K562 (cell line): ENCODE results near the gene PRELID1. TPM values are rescaled to one million over a fixed set of nuclear protein-coding genes. Genes with fewer than 3 reads are reported as not detected.

Experiments
- ATAC-seq: fragments of 200-7000 bp; cut with Tn5 transposase; 3 replicates; pipeline ENCODE4 v1.9.1; 2020; ENCODE audit warnings: moderate library complexity
- BruUV-seq: library from RNA; stranded (reverse); fragments of 400-500 nt; replicated peaks from 2 replicates; lab custom pipeline; 2021; lab: Mats Ljungman, UMichigan
- CTCF ChIA-PET: fragments of 300-600 bp; formaldehyde crosslinking; extraction: SDS; loops from one replicate; lab custom pipeline; 2021; ENCODE audit warnings: low intra/inter-chr PET ratio; lab: Yijun Ruan, JAX
- POLR2A ChIA-PET: fragments of 300-600, 350-650 bp; sonication (Branson Sonifier 250); formaldehyde crosslinking; extraction: SDS; loops from one replicate; lab custom pipeline; 2021; ENCODE audit warnings: antibody characterized with exemption, inconsistent platforms; lab: Yijun Ruan, JAX
- DNase-seq, 4 experiments: peaks; one replicate each; pipeline versions ENCODE4 v3.0.0 to v3.0.0-alpha.2; 2011 to 2018; ENCODE audit warnings: low spot score in 3 of 4, mixed read lengths in 3 of 4; ENCODE audit errors: extremely low read depth in 1 of 4
- FAIRE-seq: peaks from 2 replicates; lab custom pipeline; 2011; peaks lifted over from hg19 to GRCh38; lab: Jason Lieb, UNC
- H2AFZ ChIP-seq: 2 replicates; pipeline ENCODE4 v1.6.0; 2011; ENCODE audit warnings: low read depth, low read length, control low read depth, inconsistent platforms
- H3K27ac ChIP-seq: fragments of 200-600 bp; 3 replicates; pipeline ENCODE4 v1.8.0; 2011; ENCODE audit warnings: low read depth, mild to moderate bottlenecking, control low read depth, inconsistent platforms, low read length, moderate library complexity, mixed read lengths; ENCODE audit errors: extremely low read depth
- H3K27me3 ChIP-seq, 2 experiments: fragments of 300-600 bp in 1 of 2; 2 replicates in 1 of 2; 3 replicates in 1 of 2; pipeline versions ENCODE4 v1.6.0 to v1.8.0; 2011; ENCODE audit warnings: inconsistent platforms in 2 of 2, low read length in 2 of 2, mild to moderate bottlenecking in 1 of 2, mixed read lengths in 1 of 2, moderate library complexity in 1 of 2; ENCODE audit not compliant: control insufficient read depth in 2 of 2, insufficient read depth in 2 of 2
- H3K36me3 ChIP-seq: fragments of 300-600 bp; 3 replicates; pipeline ENCODE4 v1.8.0; 2011; ENCODE audit warnings: mild to moderate bottlenecking, low read length, inconsistent platforms; ENCODE audit not compliant: control insufficient read depth, insufficient read depth
- H3K4me1 ChIP-seq, 2 experiments: fragments of 200-600 bp in 1 of 2; replicated peaks in 1 of 2; 2 replicates in 1 of 2; 3 replicates in 1 of 2; pipeline versions ENCODE4 v1.5.1 to v1.8.0; 2011; ENCODE audit warnings: inconsistent platforms in 2 of 2, low read length in 2 of 2, mild to moderate bottlenecking in 1 of 2, mixed read lengths in 1 of 2, moderate library complexity in 1 of 2; ENCODE audit not compliant: control insufficient read depth in 2 of 2, insufficient read depth in 2 of 2
- H3K4me2 ChIP-seq: 2 replicates; pipeline ENCODE4 v1.6.1; 2011; ENCODE audit warnings: low read length, control low read depth, inconsistent platforms, mixed read lengths; ENCODE audit not compliant: insufficient read depth
- H3K4me3 ChIP-seq: fragments of 200-600 bp; sonication (generic), shearing (Covaris generic); 2 replicates; pipeline ENCODE4 v1.5.1; 2016; ENCODE audit warnings: control low read depth, inconsistent platforms
- H3K79me2 ChIP-seq: fragments of 200-600 bp; 3 replicates; pipeline ENCODE4 v1.8.0; 2011; ENCODE audit warnings: low read length, inconsistent platforms; ENCODE audit not compliant: control insufficient read depth, insufficient read depth
- H3K9ac ChIP-seq, 2 experiments: 2 replicates each; pipeline versions ENCODE4 v1.6.0 to v1.6.1; 2011; ENCODE audit warnings: low read depth in 2 of 2, low read length in 2 of 2, control low read depth in 1 of 2, inconsistent platforms in 1 of 2, mild to moderate bottlenecking in 1 of 2, mixed read lengths in 1 of 2; ENCODE audit not compliant: insufficient read depth in 1 of 2
- H3K9me1 ChIP-seq: one replicate; pipeline ENCODE4 v1.6.0; 2011; ENCODE audit warnings: inconsistent platforms, mild to moderate bottlenecking, low read length, moderate library complexity; ENCODE audit not compliant: control insufficient read depth, insufficient read depth
- H3K9me3 ChIP-seq: replicated peaks from 2 replicates; pipeline ENCODE4 v1.5.1; 2011; ENCODE audit warnings: low read depth, low read length, inconsistent platforms; ENCODE audit not compliant: control insufficient read depth, insufficient read depth
- H4K20me1 ChIP-seq: replicated peaks from 2 replicates; pipeline ENCODE4 v1.6.1; 2011; ENCODE audit warnings: low read length, inconsistent platforms, mixed read lengths; ENCODE audit not compliant: control insufficient read depth, insufficient read depth
- ARID1B ChIP-seq: fragments of 450-650 bp; IDR thresholded peaks from 2 replicates; pipeline ENCODE4 v1.6.1; 2016; ENCODE audit warnings: antibody characterized with exemption, mild to moderate bottlenecking, inconsistent platforms
- ATF7 ChIP-seq: fragments of 450-650 bp; IDR thresholded peaks from 2 replicates; pipeline ENCODE4 v1.7.1; 2014; ENCODE audit warnings: mild to moderate bottlenecking, moderate library complexity
- GTF3C2 ChIP-seq: IDR thresholded peaks from 3 replicates; pipeline ENCODE4 v1.6.1; 2011; ENCODE audit warnings: borderline replicate concordance, mild to moderate bottlenecking, moderate library complexity; ENCODE audit not compliant: insufficient read length; ENCODE audit errors: extremely low read depth
- NEUROD1 ChIP-seq: fragments of 150-350 bp; IDR thresholded peaks from 2 replicates; pipeline ENCODE4 v1.6.1; 2014; ENCODE audit warnings: borderline replicate concordance, low read length, low read depth; ENCODE audit not compliant: partially characterized antibody
- POLR2G ChIP-seq: fragments of 200-400 bp; formaldehyde crosslinking; IDR thresholded peaks from 2 replicates; pipeline ENCODE4 v1.6.1; 2017; ENCODE audit warnings: low read depth, mild to moderate bottlenecking, antibody characterized with exemption, low read length, moderate library complexity
- RBM22 ChIP-seq: fragments of 200-400 bp; formaldehyde crosslinking; IDR thresholded peaks from 2 replicates; pipeline ENCODE4 v1.6.1; 2018; ENCODE audit warnings: low read length, low read depth; ENCODE audit not compliant: poor library complexity, severe bottlenecking
- ZBTB2 ChIP-seq: fragments of 450-650 bp; IDR thresholded peaks from 2 replicates; pipeline ENCODE4 v1.6.1; 2016; ENCODE audit warnings: antibody characterized with exemption
- ZNF175 ChIP-seq: fragments of 200-800 bp; sonication (Bioruptor generic); IDR thresholded peaks from 2 replicates; pipeline ENCODE4 v1.6.1; 2016; ENCODE audit warnings: low read depth, mild to moderate bottlenecking, missing genetic modification characterization, missing compliant biosample characterization
- ZNF79 ChIP-seq: fragments of 250-450 bp; sonication (Bioruptor Pico); IDR thresholded peaks from 2 replicates; pipeline ENCODE4 v1.4.0; 2020; ENCODE audit warnings: low read depth, mild to moderate bottlenecking, moderate library complexity
- WGBS: fragments of 100-300 bp; shearing (Covaris generic); methylation state at CpG from one replicate; pipeline ENCODE4 v1.1.6; 2016; ENCODE audit warnings: low coverage, mixed read lengths; ENCODE audit not compliant: insufficient coverage; ENCODE audit errors: missing lambda C conversion rate; 5-methylcytosine and 5-hydroxymethylcytosine counted together
- in situ Hi-C: fragments of 300-500 bp; cut with MboI; formaldehyde crosslinking; loops from 4 replicates; pipeline ENCODE4 v1.15.0; 2018; ENCODE audit warnings: inconsistent platforms, mixed read lengths
- intact Hi-C: fragments of 100-400 bp; cut with micrococcal nuclease; formaldehyde crosslinking; loops from 2 replicates; pipeline ENCODE4 v1.14.2; 2022
- polyA plus RNA-seq, 8 experiments: library from polyadenylated mRNA; depleted of rRNA in 4 of 8; stranded (reverse) in 5 of 8; unstranded in 3 of 8; fragments of >200 nt; fragmentation: Nextera tagmentation in 2 of 8; fragmentation: Illumina TruSeq in 1 of 8; extraction: Ambion mirVana in 2 of 8; extraction: Trizol in 1 of 8; gene quantifications; 2 replicates each; pipeline versions ENCODE4 v1.2.1 to v1.2.3, GENCODE V29; 2011 to 2014; ENCODE audit warnings: inconsistent platforms in 1 of 8, missing spikeins in 1 of 8
- total RNA-seq, 7 experiments: library from RNA; depleted of rRNA in 6 of 7; stranded (reverse); fragments of >200 nt in 6 of 7; fragmentation: Illumina TruSeq in 2 of 7; extraction: Trizol in 2 of 7; gene quantifications; 2 replicates each; pipeline versions ENCODE4 v1.2.1 to v1.2.3, GENCODE V29; 2011 to 2021; ENCODE audit warnings: low replicate concordance in 1 of 7

The PRELID1 gene
- total and polyA plus RNA-seq, 9 of the 15 experiments (the other 6 are each of a cell fraction or from before 2014, with no cell fraction given) = 40.1 to 484 (median 340) TPM

DNA sequence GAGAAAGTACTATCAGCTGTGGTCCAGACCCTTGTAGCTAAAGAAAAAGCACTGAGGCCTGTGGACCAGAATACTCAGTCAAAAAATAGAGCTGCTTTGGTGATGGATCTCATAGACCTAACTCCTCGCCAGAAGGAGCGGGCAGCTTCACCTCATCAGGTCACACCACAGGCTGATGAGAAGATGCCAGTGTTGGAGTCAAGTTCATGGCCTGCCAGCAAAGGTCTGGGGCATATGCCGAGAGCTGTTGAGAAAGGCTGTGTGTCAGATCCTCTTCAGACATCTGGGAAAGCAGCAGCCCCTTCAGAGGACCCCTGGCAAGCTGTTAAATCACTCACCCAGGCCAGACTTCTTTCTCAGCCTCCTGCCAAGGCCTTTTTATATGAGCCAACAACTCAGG lies 9.0 kb upstream of the PRELID1 start:
- no peak for TF ChIP-seq ZBTB2
- ChIA-PET CTCF (no interaction called here), POLR2A (interaction anchor here (0.7 to 1.1 kb wide), 3 partner anchors 10 to 24 kb away, joined by 3 read pairs; no protein-coding TSS in a partner anchor)
- no peak overlapping the region for H3K27ac ChIP-seq
- no peaks in the 10 kb centered on the region for H3K9me1 ChIP-seq
- ATAC-seq (no peak), FAIRE-seq (no peak), DNase-seq (no peak)
- no peaks in the 10 kb centered on the region for H4K20me1 ChIP-seq
- H3K4me2 ChIP-seq = no peak overlapping the region
- BruUV-seq = no TSS peak
- peaks cover 0 to 1% of the 10 kb centered on the region in 2 experiments; a peak in 3 of 5 replicates for H3K4me1 ChIP-seq
- no peak overlapping the region for H2AFZ ChIP-seq
- intact Hi-C loops (no loop called here), in situ Hi-C loops (no loop called here)
- H3K27me3 ChIP-seq = no peaks in the 10 kb centered on the region
- peaks cover 73% of the 10 kb centered on the region; the same call in 2 of the 3 replicates for H3K36me3 ChIP-seq
- H3K4me3 ChIP-seq = no peak overlapping the region
- H3K9ac ChIP-seq = peak overlapping the region in 1 of 2 experiments; percentile 46; a peak in 1 of 4 replicates
- no peaks in the 10 kb centered on the region for H3K9me3 ChIP-seq
- WGBS = 94% methylated on average over 3 of the region's 3 CpGs
- no peaks in the 10 kb centered on the region for H3K79me2 ChIP-seq

GRCh38 chr5:177295924-177296323 lies 7.7 kb upstream of the PRELID1 start:
- peaks cover 0 to 9% of the 10 kb centered on the region in 2 experiments; a peak in 4 of 5 replicates for H3K4me1 ChIP-seq
- no peak overlapping the region for H3K4me3 ChIP-seq
- in situ Hi-C loops (no loop called here), intact Hi-C loops (no loop called here)
- no peak for TF ChIP-seq NEUROD1
- TF ChIP-seq ZNF79 (CRISPR knock-in tag) = no peak
- TF ChIP-seq ATF7 = no peak
- no peak for TF ChIP-seq GTF3C2
- no peak for TF ChIP-seq ARID1B
- TF ChIP-seq POLR2G = peak; percentile 51; the same call in 1 of the 2 replicates
- peak; percentile 72 for TF ChIP-seq RBM22
- no peak for TF ChIP-seq ZNF175 (CRISPR knock-in tag)
- 93% methylated on average over 9 of the region's 9 CpGs for WGBS
- FAIRE-seq (no peak), DNase-seq (no peak), ATAC-seq (no peak)
- H3K79me2 ChIP-seq = no peaks in the 10 kb centered on the region
- H3K4me2 ChIP-seq = no peak overlapping the region
- H3K9me1 ChIP-seq = no peaks in the 10 kb centered on the region
- BruUV-seq = no TSS peak
- no peak overlapping the region for H2AFZ ChIP-seq
- H4K20me1 ChIP-seq = 0 out of 2 replicates have a peak, but pooled peaks cover 3% of the 10 kb centered on the region
- no peaks in the 10 kb centered on the region for H3K9me3 ChIP-seq
- H3K9ac ChIP-seq = no peak overlapping the region
- ChIA-PET CTCF (no interaction called here), POLR2A (interaction anchor here (0.6 to 1.8 kb wide), 3 partner anchors 8 to 112 kb away, joined by 3 to 6 read pairs (median 6); no protein-coding TSS in a partner anchor)
- H3K36me3 ChIP-seq = peaks cover 77% of the 10 kb centered on the region; the same call in 2 of the 3 replicates
- H3K27ac ChIP-seq = no peak overlapping the region
- no peaks in the 10 kb centered on the region for H3K27me3 ChIP-seq
